Mammary epithelial cell (primary cell): ENCODE results near the gene RNU1-4.
"Not testable (repeated sequence)": the region's sequence is repeated elsewhere in the genome, so short reads cannot be mapped to it uniquely, and the experiment has no call there.

ENCODE experiments used
- CTCF ChIP-seq, 2 donors: IDR thresholded peaks in 1 of 2; conservative IDR thresholded peaks in 1 of 2; 2 replicates each; pipeline ENCODE4 v1.5.1; 2011 to 2012; ENCODE audit warnings: inconsistent platforms in 2 of 2, low read length in 2 of 2, mild to moderate bottlenecking in 2 of 2, control low read depth in 1 of 2, low read depth in 1 of 2; ENCODE audit not compliant: insufficient read depth in 1 of 2; ENCODE audit errors: extremely low read depth in 1 of 2
- EZH2 ChIP-seq: IDR thresholded peaks from 2 replicates; pipeline ENCODE4 v1.6.1; 2012; ENCODE audit warnings: low read length, inconsistent platforms, borderline replicate concordance

GRCh38 chr1:16759041-16759493 is 18.8 kb downstream of the RNU1-4 start:
- TF ChIP-seq CTCF (conservative IDR thresholded peaks at IDR 0.05 in 1 of 2, IDR thresholded peaks at IDR 0.05 in 1 of 2; ENCODE audit: extremely low read depth in 1 of 2, insufficient read depth in 1 of 2, low read depth in 1 of 2, low read length in 2 of 2); EZH2: not testable (repeated sequence)
